HG03571 (cell line): ENCODE data around the gene TINCR.

Source experiments
- ATAC-seq: cut with Tn5 transposase; IDR thresholded peaks from one replicate; pipeline ENCODE4 v1.9.1; 2021; ENCODE audit not compliant: unreplicated experiment

Gene TINCR

DNA sequence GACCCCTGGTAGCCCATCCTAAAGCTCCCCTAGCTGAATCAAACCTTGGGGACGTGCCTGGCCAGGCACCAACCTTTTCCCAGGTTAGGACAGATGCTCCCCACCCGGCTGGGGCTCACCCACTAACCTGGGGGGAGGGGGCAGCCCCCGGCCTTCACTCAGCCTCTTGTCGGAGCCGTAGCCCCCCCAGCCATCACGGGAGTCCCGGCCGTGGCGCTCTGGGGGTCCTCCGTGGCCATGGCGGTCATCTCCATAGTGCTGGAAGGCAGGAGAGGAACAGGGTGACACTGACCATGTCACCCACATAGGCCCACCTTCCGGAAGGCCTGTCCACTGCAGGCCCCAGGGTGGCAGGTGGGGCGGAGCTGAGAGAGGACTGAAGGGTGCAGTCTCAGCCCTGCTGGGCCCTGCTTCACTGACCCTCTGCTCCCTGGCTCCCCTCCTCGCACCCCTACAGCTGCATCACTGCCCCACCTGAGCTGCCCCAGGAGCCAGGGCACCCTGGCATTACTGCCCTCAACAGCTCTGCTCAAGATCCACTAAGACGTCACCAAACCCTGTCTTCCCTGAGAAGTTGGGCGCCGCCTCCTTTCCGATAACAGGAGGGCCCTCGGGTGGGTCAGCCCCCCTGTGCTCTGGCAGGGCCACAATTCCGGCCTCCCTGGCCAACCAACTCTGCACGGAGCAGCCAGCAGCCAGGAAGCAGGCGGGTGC is 22.6 kb upstream of the TINCR start:
- ATAC-seq, result no peak

- ATAC-seq, result no peak
Observed at GRCh38 chr19:5588906-5589676, 21.3 kb upstream of the TINCR start.

- ATAC-seq, result no peak
Observed at GRCh38 chr19:5588441-5588840, 20.7 kb upstream of the TINCR start.

- no peak for ATAC-seq
Observed at GRCh38 chr19:5587661-5588060, 19.9 kb upstream of the TINCR start.

- no peak for ATAC-seq
Observed at GRCh38 chr19:5587071-5587455, 19.3 kb upstream of the TINCR start.

GRCh38 chr19:5586300-5587070 is 18.7 kb upstream of the TINCR start:
- ATAC-seq, result no peak

- ATAC-seq, result no peak
Observed at GRCh38 chr19:5585461-5586299, 17.9 kb upstream of the TINCR start.

DNA sequence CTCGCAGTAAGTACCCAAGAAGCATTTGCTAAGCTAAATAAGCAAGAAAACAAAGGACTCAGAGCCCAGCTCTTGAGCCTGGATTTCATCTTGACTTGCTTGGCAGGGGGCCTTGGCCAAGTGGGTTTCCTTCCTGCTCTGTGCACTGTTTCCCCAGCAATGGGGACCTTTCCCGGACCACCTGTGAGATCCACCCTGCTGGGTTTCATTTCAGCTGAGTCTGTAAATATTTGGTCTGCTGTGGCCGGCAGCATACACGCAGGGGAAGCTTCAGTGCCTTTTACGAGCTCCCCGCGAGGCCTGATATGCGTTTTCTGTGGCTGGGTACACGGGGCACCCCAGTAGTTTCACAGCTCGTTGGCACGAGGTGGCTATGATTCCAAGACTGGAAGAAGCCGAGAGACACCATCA is 12.4 kb upstream of the TINCR start:
- no peak for ATAC-seq

DNA sequence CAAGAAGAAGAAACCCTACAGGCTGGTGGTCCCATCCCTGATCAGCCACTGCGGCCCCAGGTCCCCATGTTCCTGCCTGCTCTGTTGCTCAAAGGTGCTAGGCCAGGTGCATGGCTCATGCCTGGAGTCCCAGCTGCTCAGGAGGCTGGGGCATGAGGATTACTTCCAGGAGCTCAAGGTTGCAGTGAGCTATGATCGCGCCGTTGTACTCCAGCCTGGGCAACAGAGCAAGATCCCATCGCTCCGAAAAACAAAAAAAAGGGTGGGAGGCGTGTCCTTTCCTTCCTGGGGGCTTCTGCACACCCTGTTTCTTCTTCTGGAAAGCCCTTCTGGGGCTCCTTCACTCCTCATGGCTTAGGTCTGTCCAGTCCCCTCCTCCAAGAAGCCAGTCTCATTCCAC is 11.9 kb upstream of the TINCR start:
- no peak for ATAC-seq

GRCh38 chr19:5579286-5579685 is 11.5 kb upstream of the TINCR start:
- ATAC-seq, result no peak

- no peak for ATAC-seq
Observed at GRCh38 chr19:5578097-5578846, 10.5 kb upstream of the TINCR start.

DNA sequence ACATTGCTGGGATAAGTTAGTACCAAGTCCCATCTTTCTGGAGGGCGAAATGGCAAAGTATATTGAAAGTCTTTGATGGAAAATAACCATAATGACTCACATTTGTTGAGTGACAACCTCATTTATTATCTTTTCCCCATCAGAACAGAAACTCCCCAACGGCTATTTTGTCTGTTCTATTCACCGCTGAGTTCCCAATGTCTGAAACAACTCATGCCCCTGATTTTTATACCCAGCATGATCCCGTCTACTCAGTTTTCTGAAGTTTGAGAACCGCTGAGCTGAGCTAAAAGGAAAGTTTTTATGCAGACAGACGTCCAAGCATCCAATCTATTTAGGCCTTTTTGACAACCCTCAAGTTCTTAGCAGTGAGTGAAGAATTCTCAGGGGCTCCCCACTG is 7.8 kb upstream of the TINCR start:
- no peak for ATAC-seq

DNA sequence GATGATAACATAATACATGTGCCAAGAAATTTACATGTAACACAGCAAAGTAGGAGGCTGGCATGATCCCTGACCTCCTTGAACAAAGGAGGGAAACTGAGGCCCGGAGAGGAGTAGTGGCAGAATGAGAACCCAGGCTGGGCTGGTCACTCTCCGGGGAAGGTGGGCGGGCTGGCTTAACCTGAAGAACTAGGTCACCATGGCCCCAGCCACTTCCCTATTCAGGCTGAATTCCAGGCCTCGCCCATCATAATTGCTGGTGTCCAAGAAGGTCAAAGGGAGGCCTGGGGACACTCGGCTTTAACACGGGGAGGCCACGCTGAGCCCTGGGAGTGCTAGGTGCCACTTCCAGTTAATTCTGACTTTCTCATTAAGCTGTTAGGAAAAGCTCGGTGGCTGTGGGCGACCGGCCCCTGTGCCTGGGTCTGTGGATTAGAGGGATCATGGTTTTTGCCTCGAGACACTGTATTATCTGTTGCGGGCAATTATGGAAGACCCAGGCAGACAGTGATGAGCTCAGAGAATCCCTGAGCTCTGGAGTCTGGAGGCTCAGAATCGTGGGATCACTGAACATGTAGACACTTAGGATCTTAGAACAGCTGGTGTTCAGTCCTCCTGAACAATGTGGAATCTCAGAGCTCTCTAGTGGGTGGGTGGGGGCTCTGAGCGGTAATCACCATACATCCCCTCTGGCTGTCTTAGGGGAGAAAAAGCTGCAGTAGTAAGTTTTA is 5.0 kb upstream of the TINCR start:
- ATAC-seq, result no peak

DNA sequence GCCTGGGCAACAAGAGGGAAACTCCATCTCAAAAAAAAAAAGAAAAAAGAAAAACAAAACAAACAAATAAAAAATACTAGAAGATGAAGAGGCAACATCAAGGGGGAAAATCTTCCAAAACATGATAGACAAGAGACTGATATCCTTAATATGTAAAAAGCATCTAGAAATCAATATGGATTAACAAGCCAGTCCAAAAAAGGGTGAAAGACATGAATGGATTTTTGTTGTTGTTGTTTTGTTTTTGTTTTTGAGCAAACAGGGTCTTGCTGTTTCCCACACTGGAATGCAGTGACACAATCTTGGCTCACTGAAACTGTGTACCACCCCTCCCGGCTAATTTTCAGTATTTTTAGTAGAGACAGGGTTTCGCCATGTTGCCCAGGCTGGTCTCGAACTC is 4.0 kb upstream of the TINCR start:
- no peak for ATAC-seq

- no peak for ATAC-seq
Observed at GRCh38 chr19:5567970-5568407, 236 bp upstream of the TINCR start.

GRCh38 chr19:5564930-5565329 is 2.8 kb downstream of the TINCR start:
- no peak for ATAC-seq

GRCh38 chr19:5563935-5564612 is 3.7 kb downstream of the TINCR start:
- no peak for ATAC-seq

GRCh38 chr19:5563008-5563431 is 4.7 kb downstream of the TINCR start:
- no peak for ATAC-seq

DNA sequence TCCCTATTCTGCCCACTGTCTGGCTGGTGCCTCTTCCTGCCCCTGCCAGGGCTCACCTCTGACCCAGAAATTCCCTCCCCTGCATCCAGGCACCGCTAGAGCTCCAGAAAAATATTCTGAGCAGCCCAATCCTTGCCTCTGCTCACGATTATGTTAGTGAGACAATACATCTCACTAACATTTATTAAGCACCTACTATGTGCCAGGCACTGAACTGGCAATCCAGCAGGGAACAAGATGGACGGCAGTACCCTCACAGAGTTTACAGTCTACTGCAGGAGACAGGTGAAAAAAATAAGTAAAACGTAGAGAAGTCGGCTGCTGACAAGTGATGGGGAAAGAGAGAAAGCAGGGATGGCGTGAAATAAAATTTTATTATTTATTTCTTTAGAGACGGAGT is 5.5 kb downstream of the TINCR start:
- ATAC-seq, result no peak
